HEK293 (cell line): ENCODE measurements around the gene RALGAPA2.

Source experiments
- CTCF ChIP-seq: fragments of 450-650 bp; formaldehyde crosslinking; IDR thresholded peaks from 2 replicates; pipeline ENCODE4 v1.5.1; 2016; ENCODE audit warnings: missing biosample characterization, missing genetic modification characterization
- HOXD13 ChIP-seq: sonication (generic); formaldehyde crosslinking; IDR thresholded peaks from 2 replicates; pipeline ENCODE4 v1.8.0; 2022; ENCODE audit warnings: missing genetic modification reagents, borderline replicate concordance
- YY1 ChIP-seq: fragments of 450-650 bp; formaldehyde crosslinking; IDR thresholded peaks from 2 replicates; pipeline ENCODE4 v1.5.1; 2018; ENCODE audit warnings: missing biosample characterization, missing genetic modification characterization
- ZBTB49 ChIP-seq: fragments of 450-650 bp; formaldehyde crosslinking; IDR thresholded peaks from 2 replicates; pipeline ENCODE4 v1.5.1; 2016; ENCODE audit warnings: missing biosample characterization, missing genetic modification characterization, low read depth
- ZNF138 ChIP-seq: fragments of 450-650 bp; formaldehyde crosslinking; IDR thresholded peaks from 2 replicates; pipeline ENCODE4 v1.5.1; 2016; ENCODE audit warnings: missing biosample characterization, missing genetic modification characterization, borderline replicate concordance
- ZNF140 ChIP-seq: fragments of 450-650 bp; formaldehyde crosslinking; IDR thresholded peaks from 2 replicates; pipeline ENCODE4 v1.5.1; 2016; ENCODE audit warnings: missing biosample characterization, missing genetic modification characterization
- ZNF221 ChIP-seq: fragments of 450-650 bp; formaldehyde crosslinking; IDR thresholded peaks from 2 replicates; pipeline ENCODE4 v1.5.1; 2017; ENCODE audit warnings: missing biosample characterization, missing genetic modification characterization, borderline replicate concordance
- ZNF341 ChIP-seq: fragments of 450-650 bp; formaldehyde crosslinking; IDR thresholded peaks from 2 replicates; pipeline ENCODE4; 2016; ENCODE audit warnings: low read depth, missing biosample characterization, missing genetic modification characterization
- TF ChIP-seq, protein P1 (sequence below): fragments of 450-650 bp; formaldehyde crosslinking; IDR thresholded peaks from 2 replicates; pipeline ENCODE4 v1.5.1; 2016; ENCODE audit warnings: missing biosample characterization, missing genetic modification characterization

GRCh38 chr20:20489054-20489453 is 223.4 kb downstream of the RALGAPA2 start:
- TF ChIP-seq YY1 (no peak), ZNF221 (tag by site-specific recombination) (no peak), ZNF140 (tag by site-specific recombination) (no peak), CTCF (no peak), ZNF341 (tag by site-specific recombination) (no peak), ZBTB49 (tag by site-specific recombination) (no peak), ZNF138 (tag by site-specific recombination) (no peak), HOXD13 (no peak)
- TF ChIP-seq, protein P1, sequence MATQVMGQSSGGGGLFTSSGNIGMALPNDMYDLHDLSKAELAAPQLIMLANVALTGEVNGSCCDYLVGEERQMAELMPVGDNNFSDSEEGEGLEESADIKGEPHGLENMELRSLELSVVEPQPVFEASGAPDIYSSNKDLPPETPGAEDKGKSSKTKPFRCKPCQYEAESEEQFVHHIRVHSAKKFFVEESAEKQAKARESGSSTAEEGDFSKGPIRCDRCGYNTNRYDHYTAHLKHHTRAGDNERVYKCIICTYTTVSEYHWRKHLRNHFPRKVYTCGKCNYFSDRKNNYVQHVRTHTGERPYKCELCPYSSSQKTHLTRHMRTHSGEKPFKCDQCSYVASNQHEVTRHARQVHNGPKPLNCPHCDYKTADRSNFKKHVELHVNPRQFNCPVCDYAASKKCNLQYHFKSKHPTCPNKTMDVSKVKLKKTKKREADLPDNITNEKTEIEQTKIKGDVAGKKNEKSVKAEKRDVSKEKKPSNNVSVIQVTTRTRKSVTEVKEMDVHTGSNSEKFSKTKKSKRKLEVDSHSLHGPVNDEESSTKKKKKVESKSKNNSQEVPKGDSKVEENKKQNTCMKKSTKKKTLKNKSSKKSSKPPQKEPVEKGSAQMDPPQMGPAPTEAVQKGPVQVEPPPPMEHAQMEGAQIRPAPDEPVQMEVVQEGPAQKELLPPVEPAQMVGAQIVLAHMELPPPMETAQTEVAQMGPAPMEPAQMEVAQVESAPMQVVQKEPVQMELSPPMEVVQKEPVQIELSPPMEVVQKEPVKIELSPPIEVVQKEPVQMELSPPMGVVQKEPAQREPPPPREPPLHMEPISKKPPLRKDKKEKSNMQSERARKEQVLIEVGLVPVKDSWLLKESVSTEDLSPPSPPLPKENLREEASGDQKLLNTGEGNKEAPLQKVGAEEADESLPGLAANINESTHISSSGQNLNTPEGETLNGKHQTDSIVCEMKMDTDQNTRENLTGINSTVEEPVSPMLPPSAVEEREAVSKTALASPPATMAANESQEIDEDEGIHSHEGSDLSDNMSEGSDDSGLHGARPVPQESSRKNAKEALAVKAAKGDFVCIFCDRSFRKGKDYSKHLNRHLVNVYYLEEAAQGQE (tag by site-specific recombination) = no peak
